ENCODE data around the gene OR56A5. TPM values are rescaled to one million over a fixed set of nuclear protein-coding genes. Genes with fewer than 3 reads are reported as not detected.

The OR56A5 gene
- total RNA-seq, 1 donor = not detected

GRCh38 chr11:5992150-5992549 lies 23.9 kb upstream of the OR56A5 start:
- Histone ChIP-seq H3K79me2 (ENCODE audit: insufficient read depth, low read length) (no peaks in the 10 kb centered on the region), H3K27ac (ENCODE audit: low read depth, low read length) (no peak overlapping the region), H3K36me3 (ENCODE audit: insufficient read depth, low read length) (no peaks in the 10 kb centered on the region), H3K27me3 (ENCODE audit: insufficient read depth, low read length) (no peaks in the 10 kb centered on the region), H3K9me3 (ENCODE audit: low read depth, low read length) (no peaks in the 10 kb centered on the region), H2AFZ (ENCODE audit: low read length) (no peak overlapping the region), H3K4me3 (ENCODE audit: insufficient read depth, low read length) (no peak overlapping the region), H4K20me1 (ENCODE audit: insufficient read depth, low read length) (no peaks in the 10 kb centered on the region), H3K4me1 (ENCODE audit: insufficient read depth, low read length) (no peaks in the 10 kb centered on the region), H3K4me2 (ENCODE audit: insufficient read depth, low read length) (no peak overlapping the region)
- DNase-seq (ENCODE audit: insufficient read length, low spot score, missing footprints) = peak; percentile 59
- TF ChIP-seq CTCF (IDR thresholded peaks at IDR 0.05; ENCODE audit: extremely low read depth, low read depth, low read length) = no peak

GRCh38 chr11:5989203-5989602 lies 20.9 kb upstream of the OR56A5 start:
- Histone ChIP-seq H3K9me3 (ENCODE audit: low read depth, low read length) (no peaks in the 10 kb centered on the region), H4K20me1 (ENCODE audit: insufficient read depth, low read length) (no peaks in the 10 kb centered on the region), H2AFZ (ENCODE audit: low read length) (no peak overlapping the region), H3K4me1 (ENCODE audit: insufficient read depth, low read length) (no peaks in the 10 kb centered on the region), H3K4me3 (ENCODE audit: insufficient read depth, low read length) (no peak overlapping the region), H3K36me3 (ENCODE audit: insufficient read depth, low read length) (no peaks in the 10 kb centered on the region), H3K4me2 (ENCODE audit: insufficient read depth, low read length) (no peak overlapping the region), H3K27me3 (ENCODE audit: insufficient read depth, low read length) (no peaks in the 10 kb centered on the region), H3K79me2 (ENCODE audit: insufficient read depth, low read length) (no peaks in the 10 kb centered on the region), H3K27ac (ENCODE audit: low read depth, low read length) (no peak overlapping the region)
- TF ChIP-seq CTCF (IDR thresholded peaks at IDR 0.05; ENCODE audit: extremely low read depth, low read depth, low read length) = no peak
- DNase-seq (ENCODE audit: insufficient read length, low spot score, missing footprints) = no peak

- Histone ChIP-seq H3K4me1 (ENCODE audit: insufficient read depth, low read length) (no peaks in the 10 kb centered on the region), H3K27me3 (ENCODE audit: insufficient read depth, low read length) (no peaks in the 10 kb centered on the region), H4K20me1 (ENCODE audit: insufficient read depth, low read length) (no peaks in the 10 kb centered on the region), H2AFZ (ENCODE audit: low read length) (no peak within 1 kb of the TSS), H3K4me3 (ENCODE audit: insufficient read depth, low read length) (no peak within 1 kb of the TSS), H3K36me3 (ENCODE audit: insufficient read depth, low read length) (no peaks in the 10 kb centered on the region), H3K27ac (ENCODE audit: low read depth, low read length) (no peak within 1 kb of the TSS), H3K9me3 (ENCODE audit: low read depth, low read length) (peaks cover 3% of the 10 kb centered on the region), H3K4me2 (ENCODE audit: insufficient read depth, low read length) (no peak within 1 kb of the TSS), H3K79me2 (ENCODE audit: insufficient read depth, low read length) (no peaks in the 10 kb centered on the region)
- DNase-seq (ENCODE audit: insufficient read length, low spot score, missing footprints) = no peak
- TF ChIP-seq CTCF (IDR thresholded peaks at IDR 0.05; ENCODE audit: extremely low read depth, low read depth, low read length) = no peak
These were observed 18.6 kb upstream of the OR56A5 start, which contains the start of gene OR52L1 for GRCh38 chr11:5986885-5987284. Gene OR52L1 (minus strand): TSS chr11:5986985. CDS start chr11:5986930, 55 bp downstream.

- DNase-seq (ENCODE audit: insufficient read length, low spot score, missing footprints) = no peak
- no peak for TF ChIP-seq CTCF (IDR thresholded peaks at IDR 0.05; ENCODE audit: extremely low read depth, low read depth, low read length)
- Histone ChIP-seq H3K36me3 (ENCODE audit: insufficient read depth, low read length) (no peaks in the 10 kb centered on the region), H3K79me2 (ENCODE audit: insufficient read depth, low read length) (no peaks in the 10 kb centered on the region), H3K27ac (ENCODE audit: low read depth, low read length) (no peak overlapping the region), H2AFZ (ENCODE audit: low read length) (no peak overlapping the region), H3K27me3 (ENCODE audit: insufficient read depth, low read length) (no peaks in the 10 kb centered on the region), H3K9me3 (ENCODE audit: low read depth, low read length) (peaks cover 3% of the 10 kb centered on the region), H3K4me2 (ENCODE audit: insufficient read depth, low read length) (no peak overlapping the region), H4K20me1 (ENCODE audit: insufficient read depth, low read length) (no peaks in the 10 kb centered on the region), H3K4me1 (ENCODE audit: insufficient read depth, low read length) (no peaks in the 10 kb centered on the region), H3K4me3 (ENCODE audit: insufficient read depth, low read length) (no peak overlapping the region)
These were observed 15.1 kb upstream of the OR56A5 start for GRCh38 chr11:5983443-5983842.

All from osteoblast (primary cell).